H54 (cell line): Measurements from ENCODE around the gene ADGRV1.

Source experiments
- DNase-seq: peaks from one replicate; pipeline ENCODE4 v3.0.0; 2011; ENCODE audit warnings: low spot score, mixed read lengths; ENCODE audit not compliant: insufficient read length
- FAIRE-seq: peaks from 3 replicates; lab custom pipeline; 2011; peaks lifted over from hg19 to GRCh38; lab: Jason Lieb, UNC
- POLR2A ChIP-seq: IDR thresholded peaks from 2 replicates; pipeline ENCODE4 v1.6.1; 2011; ENCODE audit warnings: low read depth, mild to moderate bottlenecking, low read length

ADGRV1 gene

DNA sequence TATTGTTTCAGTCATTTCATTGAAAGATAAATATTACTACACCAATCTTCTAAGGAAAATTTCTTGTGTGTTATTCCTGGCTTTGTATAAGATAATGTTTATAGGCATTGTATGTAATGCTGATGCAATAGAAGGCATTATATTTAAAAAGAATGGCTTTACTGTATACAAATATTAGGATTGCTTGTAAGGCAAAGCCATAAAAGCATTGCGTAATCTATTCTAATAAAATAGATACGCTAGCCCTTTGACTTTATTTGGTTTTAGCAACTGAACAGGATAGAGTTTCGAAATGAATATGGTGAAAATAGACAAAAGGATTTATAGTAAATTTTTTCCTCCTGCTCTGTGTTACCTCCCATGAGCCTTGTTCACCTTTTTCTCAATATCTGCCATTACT, 23.7 kb upstream of the ADGRV1 start:
- no peak for TF ChIP-seq POLR2A
- DNase-seq (no peak), FAIRE-seq (no peak)

DNA sequence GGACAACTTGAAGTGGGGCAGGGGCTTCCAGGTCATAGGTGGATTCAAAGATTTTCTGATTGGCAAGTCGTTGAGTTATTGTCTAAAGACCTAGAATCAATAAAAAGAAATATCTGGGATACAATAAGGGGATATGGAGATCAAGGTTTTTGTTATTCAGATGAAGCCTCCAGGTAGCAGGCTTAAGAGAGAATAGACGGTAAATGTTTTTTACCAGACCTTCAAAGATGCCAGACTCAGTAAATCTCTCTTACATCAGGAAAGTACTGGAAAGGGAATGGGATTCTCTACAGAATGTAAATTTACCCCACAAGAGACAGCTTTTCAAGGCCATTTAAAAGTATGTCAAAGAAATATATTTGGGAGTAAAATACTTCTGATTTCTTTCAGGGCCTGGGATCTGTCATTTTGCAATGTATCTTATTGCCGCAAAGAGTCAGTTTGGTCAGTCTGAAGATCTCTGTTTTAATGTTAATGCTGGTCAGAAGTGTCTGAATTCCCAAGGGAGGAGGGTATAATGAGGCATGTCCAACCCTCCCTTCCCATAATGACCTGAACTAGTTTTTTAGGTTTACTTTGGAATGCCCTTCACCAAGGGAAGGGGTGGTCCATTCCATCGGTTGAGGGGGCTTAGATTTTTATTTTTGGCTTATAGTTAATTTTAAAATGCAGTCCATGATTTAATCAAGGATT, 15.6 kb upstream of the ADGRV1 start:
- no peak for DNase-seq
- FAIRE-seq: no peak
- TF ChIP-seq POLR2A: no peak

DNA sequence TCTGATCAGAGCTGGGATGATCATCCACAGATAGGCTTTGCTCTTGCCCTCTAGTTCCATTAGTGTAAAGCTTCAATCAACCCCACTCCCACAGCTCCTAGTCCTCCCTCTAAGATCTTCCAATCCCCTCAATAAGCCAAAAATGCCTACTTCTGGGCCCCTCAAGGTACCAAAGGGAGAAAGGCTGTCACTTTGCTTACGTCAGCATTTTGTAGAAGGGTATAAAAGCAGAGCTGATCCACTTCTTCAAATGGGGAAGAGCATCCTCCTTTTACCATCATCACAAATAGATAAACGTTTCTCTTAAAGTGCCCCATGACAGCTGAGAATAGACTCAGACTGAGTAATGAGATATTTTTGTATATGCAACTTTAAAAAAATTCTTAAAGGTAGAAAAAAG, 13.1 kb upstream of the ADGRV1 start:
- DNase-seq (no peak), FAIRE-seq (no peak)
- no peak for TF ChIP-seq POLR2A

DNA sequence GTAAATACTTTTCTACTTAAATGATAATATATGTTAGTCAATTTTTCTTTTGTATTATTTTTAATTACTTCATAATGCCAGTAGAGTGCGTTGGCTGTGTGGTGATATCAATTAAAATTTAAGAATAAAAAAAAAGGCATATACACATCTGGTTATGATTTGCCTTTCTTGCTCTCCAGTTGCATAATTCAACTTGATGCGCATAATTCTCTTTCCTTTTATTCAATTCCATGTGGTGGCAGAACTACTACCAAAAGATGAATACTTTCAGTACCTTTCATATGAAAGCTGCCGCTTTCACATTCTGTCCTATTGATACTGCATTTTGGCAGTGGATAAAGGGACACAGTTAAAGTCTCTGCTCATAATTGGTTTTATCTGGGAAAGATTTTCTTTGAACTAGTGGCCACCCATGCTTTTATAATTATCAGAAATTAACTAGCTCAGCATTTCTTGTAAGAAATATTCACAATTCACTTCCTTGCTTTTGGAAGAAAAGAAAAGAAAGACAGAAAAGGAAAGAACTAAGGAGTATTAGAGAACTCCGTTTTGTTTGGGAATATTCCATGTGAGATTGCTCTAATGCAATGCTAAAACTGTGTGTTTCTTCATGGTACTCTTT, 12.3 kb upstream of the ADGRV1 start:
- FAIRE-seq (no peak), DNase-seq (no peak)
- no peak for TF ChIP-seq POLR2A

DNA sequence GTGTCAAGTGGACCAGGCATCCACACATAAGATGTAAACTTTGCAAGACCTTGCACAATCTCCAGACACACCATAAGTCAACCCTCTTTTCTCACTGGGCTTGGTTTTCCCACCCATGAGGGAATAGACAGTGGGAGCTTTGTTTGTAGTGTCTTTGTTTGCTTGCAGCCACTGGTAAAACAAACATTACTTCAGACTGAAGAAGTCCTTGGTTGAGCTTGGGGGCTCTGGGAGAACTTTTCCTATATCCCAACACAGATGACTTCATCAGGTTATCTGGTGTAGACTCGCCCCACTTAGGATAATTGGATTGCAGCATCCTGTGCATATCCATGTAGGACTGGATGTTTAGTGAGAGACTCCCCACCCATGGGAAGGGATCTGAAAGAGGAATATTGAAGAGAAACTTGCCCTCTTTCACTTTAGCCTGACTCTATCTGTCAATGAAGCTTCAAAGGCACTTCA, 11.5 kb upstream of the ADGRV1 start:
- no peak for TF ChIP-seq POLR2A
- no peak for FAIRE-seq
- DNase-seq: no peak

DNA sequence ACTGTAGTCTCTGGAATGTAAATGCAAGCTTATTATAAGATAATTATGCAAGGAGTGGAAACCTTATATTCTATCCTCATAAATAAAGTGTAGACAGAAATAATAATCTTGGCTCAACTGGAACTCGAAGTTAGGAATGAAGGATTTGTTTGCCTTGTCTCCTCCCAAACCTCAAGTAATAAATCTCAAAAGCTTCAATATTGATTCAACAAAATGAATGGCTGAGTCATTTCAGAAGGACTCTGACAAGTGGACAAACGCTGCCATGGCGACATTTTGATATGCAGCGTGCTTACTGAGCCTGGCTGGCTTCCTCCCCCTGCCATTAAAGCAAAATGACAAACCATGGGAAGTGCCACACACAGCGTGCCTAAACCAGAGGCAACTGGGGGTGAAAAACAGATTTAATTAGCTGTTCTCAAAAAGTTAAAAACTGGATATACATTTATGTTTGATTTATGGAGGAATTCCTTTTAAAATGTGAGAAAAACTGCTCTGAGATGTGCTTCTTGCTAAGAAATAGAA, 10.5 kb upstream of the ADGRV1 start:
- FAIRE-seq: no peak
- TF ChIP-seq POLR2A: no peak
- no peak for DNase-seq

DNA sequence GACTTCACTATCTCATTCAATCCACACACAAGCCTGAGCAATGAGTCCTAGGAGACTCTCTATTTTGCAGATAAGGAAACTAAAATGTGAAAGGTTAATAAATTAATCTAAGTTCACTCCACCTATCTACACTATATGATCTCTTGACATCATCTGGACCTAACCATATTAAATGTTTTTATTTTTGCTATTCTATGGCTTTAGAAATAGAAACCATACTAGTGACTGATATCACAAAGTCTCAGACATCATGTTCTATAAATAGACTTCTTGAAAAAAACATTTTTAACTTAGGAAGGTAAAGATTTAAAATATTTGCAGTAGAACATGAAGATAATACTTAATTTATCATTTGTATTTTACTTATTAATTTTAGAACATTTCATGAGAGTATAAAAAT, 9.4 kb upstream of the ADGRV1 start:
- FAIRE-seq: no peak

DNA sequence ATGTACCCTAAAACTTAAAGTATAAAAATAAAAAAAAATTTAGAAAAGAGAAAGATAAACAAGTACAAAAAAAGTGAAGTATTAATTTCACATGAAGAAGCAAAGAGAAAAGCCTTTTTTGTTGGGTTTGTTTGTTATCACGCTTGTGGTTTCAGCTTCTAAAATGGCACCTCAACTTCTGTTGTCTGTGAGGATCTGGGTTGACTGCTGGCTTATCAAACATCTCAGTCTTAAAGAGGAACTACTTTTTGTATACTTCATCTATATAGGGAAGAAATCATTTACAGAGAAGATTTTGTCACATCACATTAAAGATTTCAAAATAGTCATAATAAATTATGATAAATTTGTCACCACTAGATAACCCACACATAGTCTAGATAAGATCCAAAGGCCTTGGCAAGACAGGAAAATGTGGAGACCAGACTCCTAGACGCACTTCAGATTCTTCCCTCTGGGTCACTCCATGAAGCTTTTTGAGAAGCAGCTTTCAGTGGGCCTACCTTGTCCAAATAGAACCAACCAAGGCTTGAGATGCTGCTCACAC, 8.8 kb upstream of the ADGRV1 start:
- no peak for TF ChIP-seq POLR2A
- FAIRE-seq: no peak
- DNase-seq: no peak

More for the DNA sequence above, 9.4 kb upstream of the ADGRV1 start:
- no peak for DNase-seq
- no peak for TF ChIP-seq POLR2A

DNA sequence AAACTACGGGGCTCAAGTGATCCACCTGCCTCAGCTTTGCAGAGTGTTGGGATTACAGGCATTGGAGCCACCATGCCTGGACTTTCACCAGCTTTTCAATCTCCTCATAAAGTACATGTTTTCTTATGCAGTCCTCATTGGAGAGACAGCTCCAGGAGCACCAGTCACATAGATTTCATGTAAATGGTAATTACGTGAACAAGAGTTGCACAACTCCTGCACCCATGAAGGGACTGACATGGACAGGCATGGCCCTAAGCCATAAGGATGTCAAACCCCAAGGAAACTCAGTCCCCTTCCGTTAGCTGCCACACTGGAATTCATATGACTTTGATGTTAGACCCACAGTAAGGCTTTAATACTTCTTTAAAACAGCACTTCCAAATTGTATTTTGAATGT, 7.6 kb upstream of the ADGRV1 start:
- no peak for TF ChIP-seq POLR2A
- DNase-seq: no peak
- FAIRE-seq: no peak

DNA sequence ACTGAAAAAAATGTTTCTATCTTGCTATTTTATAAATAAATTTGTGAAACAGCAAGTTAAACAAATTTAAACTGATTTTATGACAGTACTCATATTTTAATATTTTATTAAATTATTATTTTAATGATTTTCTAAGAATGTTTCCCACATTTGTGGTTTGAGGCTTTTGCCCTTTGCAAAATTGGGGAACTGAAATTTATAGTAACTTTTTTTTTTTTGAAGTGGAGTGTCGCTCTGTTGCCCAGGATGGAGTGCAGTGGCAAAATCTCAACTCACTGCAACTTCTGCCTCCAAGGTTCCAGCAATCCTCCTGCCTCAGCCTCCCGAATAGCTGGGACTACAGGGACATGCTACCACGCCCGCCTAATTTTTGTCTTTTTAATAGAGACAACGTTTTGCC, 7.2 kb upstream of the ADGRV1 start:
- DNase-seq: no peak
- no peak for FAIRE-seq
- no peak for TF ChIP-seq POLR2A

DNA sequence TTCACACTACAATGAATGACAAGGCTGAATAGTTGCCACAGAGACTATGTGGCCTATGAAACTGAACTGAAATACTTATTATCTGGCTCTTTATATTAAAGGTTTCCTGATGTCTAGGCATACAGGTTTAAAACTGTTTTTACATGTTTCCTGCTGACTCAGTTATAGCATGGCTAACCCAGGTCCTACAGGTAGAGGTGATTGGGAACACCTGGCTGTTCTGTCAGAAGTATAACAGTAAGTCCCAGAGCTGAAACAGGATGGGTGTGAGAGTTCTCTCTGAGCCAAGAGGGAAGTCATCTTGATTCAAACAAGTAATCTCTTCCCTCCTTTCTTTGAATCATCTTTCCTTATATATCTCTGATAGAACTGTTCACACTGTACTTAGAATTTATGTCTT, 4.9 kb upstream of the ADGRV1 start:
- no peak for DNase-seq
- TF ChIP-seq POLR2A: no peak
- FAIRE-seq: no peak

DNA sequence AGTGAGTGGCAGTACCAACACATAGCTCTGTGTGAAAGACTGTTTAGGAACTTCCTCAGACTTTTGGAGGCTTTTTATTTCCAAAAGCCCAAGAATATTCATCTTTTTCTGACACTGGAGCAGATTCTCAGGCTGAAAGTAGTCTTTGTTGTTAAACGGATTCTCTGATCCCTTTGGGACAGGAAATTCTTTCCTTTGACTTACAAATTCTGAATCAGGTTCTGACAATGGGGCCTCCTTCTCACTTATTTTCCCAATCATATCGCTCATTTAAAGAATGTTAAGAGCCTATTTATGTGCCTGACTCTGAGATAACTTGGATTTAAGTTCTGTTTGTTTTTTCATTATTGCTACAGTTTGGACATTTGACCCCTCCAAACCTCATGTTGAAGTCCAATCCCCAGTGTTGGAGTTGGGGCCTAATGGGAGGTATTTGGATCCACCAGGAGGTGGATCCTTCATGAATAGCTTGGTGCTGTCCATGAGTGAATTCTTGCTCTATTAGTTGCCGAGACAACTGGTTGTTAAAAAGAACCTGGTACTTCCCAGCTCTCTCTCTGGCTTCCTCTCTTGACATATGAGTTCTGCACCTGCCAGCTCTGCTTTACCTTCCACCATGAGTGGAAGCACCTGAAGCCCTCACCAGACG, 4.1 kb upstream of the ADGRV1 start:
- DNase-seq (no peak), FAIRE-seq (no peak)
- no peak for TF ChIP-seq POLR2A

DNA sequence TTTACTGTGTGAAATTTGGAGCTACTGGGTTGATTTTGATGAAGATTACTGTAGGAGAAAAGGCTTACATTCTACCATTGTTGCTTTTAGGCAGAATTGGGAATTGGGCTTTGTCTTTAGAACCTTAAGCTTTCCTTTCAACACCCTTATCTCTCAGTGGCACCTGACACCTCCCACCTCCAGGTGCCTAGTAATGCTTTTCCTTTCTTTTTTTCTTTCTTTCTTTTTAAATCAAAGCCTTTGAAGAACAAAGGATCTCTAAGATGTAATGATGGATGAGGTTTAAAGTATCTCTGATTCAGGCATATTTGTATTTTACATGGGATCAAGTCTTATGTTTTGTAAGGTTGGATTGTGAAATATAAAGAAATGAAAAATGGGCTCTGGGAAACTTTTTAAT, 2.9 kb upstream of the ADGRV1 start:
- DNase-seq: no peak
- no peak for TF ChIP-seq POLR2A
- no peak for FAIRE-seq

DNA sequence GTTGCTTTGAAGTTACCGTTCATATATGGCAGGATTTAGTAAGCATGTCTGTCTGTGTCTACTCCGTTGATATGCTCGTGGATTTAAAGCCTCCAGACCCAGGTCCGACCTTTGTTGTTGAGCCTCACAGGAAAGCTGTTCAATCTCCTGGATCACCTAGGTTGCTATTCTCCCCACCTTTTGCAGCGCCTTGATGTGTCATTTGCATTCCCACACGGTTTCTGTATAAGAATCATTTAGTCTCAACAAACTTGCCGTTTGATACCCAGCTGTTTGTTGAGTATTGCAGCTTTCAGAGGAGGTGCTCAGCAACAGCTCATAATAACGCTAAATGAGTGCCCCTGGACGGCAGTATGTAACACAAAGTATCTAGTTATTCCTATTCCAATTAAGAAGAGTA, 1.2 kb upstream of the ADGRV1 start:
- no peak for TF ChIP-seq POLR2A
- FAIRE-seq: no peak
- no peak for DNase-seq
